Gastroesophageal sphincter (tissue), 3 donors: ENCODE measurements around the gene SLC17A3.

Source experiments
- CTCF ChIP-seq, 4 experiments: fragments of 200-600 bp in 2 of 4; fragments of 450-650 bp in 2 of 4; sonication (generic) in 1 of 4; IDR thresholded peaks; one replicate each; pipeline ENCODE4 v1.5.1; 2017 to 2019; ENCODE audit warnings: antibody characterized with exemption in 4 of 4, mild to moderate bottlenecking in 2 of 4, moderate library complexity in 2 of 4
- POLR2A ChIP-seq, 2 donors: fragments of 450-650 bp; IDR thresholded peaks; one replicate each; pipeline ENCODE4 v1.6.1; 2017; ENCODE audit warnings: antibody characterized with exemption in 2 of 2, mild to moderate bottlenecking in 2 of 2, moderate library complexity in 1 of 2
- POLR2AphosphoS5 ChIP-seq: sonication (generic); formaldehyde crosslinking; IDR thresholded peaks from one replicate; pipeline ENCODE4 v1.6.1; 2017; ENCODE audit warnings: antibody characterized with exemption

GRCh38 chr6:25888626-25889025, 14.6 kb upstream of the SLC17A3 start:
- TF ChIP-seq POLR2A (IDR thresholded peaks at IDR 0.05), result no peak
- no peak for TF ChIP-seq POLR2AphosphoS5
- TF ChIP-seq CTCF (IDR thresholded peaks at IDR 0.05), result no peak
